ENCODE data around the gene RASL10A. TPM values are rescaled to one million over a fixed set of nuclear protein-coding genes. Genes with fewer than 3 reads are reported as not detected.
"Not testable (repeated sequence)": the region's sequence is repeated elsewhere in the genome, so short reads cannot be mapped to it uniquely, and the experiment has no call there.

The RASL10A gene, protein sequence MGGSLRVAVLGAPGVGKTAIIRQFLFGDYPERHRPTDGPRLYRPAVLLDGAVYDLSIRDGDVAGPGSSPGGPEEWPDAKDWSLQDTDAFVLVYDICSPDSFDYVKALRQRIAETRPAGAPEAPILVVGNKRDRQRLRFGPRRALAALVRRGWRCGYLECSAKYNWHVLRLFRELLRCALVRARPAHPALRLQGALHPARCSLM
- 0.24 TPM in 1 of 2 replicates, not detected in the other for total RNA-seq (2014; rRNA removed; shearing (Covaris generic))

DNA sequence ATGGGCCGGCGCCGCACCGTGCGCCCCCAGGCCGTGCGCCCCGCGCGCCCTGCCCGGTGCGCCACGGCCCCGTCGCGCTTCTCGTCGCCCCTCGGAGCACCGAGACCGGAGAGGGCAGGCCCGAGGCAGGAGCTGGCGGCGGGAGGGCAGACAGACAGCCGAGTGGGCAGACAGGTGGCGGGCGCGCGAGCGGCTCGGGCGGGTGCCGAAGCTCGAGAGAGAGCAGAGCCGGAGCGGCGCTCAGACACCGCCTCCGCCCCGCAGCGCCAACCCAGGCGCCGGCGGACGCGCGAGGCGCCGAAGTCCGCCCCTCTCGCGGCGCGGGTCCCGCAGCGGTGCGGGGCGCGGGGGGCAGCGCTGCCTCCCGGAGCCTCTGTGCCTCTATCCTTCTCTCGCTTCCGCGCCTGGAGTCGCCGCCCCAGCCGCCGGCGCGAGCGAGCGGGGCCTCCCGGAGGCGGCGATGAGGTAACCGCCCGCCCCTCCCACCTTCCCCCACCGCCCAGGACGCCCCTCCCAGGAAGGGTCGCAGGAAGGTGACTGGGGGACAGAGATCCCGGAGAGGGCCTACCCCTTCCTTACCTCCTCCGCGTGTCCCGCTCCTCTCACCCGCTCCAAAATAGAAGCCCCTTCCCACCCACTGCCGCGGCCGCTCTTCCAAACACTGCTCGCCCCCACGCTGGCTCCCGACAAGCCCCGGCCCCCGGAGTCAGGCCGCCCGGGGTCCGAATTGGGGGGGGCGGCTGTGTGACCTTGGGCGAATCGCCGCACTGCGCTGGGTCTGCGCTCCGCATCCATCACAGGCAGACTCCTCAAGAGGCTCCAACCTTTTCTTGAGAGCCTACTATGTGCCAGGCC lies at the start of gene RASL10A:
Gene RASL10A (minus strand): TSS at position 412 of the 855 bp plus-strand sequence. CDS start 451 bp downstream, outside the sequence.
- DNase-seq (ENCODE audit: low read depth): no peak

- DNase-seq (ENCODE audit: low read depth): peak; percentile 42
Measured at GRCh38 chr22:29359469-29359868, 44.0 kb upstream of the RASL10A start.

DNA sequence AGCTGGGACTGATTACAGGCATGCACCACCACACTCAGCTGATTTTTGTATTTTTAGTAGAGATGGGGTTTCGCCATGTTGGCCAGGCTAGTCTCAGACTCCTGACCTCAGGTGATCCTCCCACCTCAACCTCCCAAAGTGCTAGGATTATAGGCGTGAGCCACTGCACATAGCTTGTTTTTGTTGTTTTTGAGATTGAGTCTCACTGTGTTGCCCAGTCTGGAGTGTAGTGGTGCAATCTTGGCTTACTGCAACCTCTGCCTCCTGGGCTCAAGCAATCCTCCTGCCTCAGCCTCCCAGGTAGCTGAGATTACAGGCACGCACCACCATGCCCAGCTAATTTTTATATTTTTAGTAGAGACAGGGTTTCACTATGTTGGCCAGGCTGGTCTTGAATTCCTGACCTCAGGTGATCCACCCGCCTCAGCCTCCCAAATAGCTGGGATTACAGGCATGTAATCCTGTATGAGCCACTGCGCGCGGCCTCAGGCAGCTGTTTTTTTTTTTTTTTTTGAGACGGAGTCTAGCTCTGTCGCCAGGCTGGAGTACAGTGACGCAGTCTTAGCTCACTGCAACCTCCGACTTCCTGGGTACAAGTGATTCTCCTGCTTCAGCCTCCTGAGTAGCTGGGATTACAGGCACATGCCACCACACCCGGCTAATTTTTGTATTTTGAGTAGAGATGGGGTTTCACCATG lies 41.8 kb upstream of the RASL10A start:
- not testable (repeated sequence) for DNase-seq (ENCODE audit: low read depth)

DNA sequence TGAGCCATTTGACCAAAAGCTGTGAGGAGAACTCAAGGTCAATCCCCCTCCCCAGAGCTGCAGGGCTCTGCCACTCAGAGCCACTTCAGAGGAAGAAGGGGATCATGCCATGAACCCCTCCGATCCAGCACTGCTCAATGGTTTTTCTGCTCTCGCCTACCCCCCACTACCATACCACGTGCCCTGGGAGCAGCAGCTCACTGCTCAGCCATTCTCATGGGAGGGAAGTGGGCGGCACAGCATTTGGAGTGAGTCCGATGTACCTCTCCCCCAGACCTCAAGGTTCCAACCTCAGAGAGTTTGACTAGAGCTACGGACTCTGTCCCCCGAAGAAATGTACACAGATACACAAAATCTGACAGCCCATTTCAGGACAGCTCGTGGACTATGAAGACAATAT lies 38.4 kb upstream of the RASL10A start:
- DNase-seq (ENCODE audit: low read depth): no peak

- DNase-seq (ENCODE audit: low read depth): no peak
Measured at GRCh38 chr22:29353286-29353685, 37.8 kb upstream of the RASL10A start.

DNA sequence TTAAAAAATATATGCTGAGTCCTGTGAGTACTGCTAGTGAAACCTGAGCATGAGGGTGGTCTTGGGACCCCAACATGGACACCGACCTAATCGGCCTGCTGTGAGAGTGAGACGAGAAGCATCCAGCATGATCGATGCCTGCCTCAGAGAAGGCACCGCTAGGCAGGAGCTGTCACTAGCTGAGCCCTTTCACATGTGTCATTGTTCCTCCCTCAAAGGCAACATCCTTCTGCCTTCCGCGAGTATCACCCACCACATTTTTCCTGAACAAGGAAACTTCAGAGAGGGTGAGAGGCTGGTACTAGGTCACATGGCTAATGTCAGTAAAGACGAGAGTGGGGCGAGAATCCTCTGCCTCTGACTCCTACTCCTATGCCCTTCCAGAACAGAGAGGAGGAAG lies 37.3 kb upstream of the RASL10A start:
- DNase-seq (ENCODE audit: low read depth): no peak

DNA sequence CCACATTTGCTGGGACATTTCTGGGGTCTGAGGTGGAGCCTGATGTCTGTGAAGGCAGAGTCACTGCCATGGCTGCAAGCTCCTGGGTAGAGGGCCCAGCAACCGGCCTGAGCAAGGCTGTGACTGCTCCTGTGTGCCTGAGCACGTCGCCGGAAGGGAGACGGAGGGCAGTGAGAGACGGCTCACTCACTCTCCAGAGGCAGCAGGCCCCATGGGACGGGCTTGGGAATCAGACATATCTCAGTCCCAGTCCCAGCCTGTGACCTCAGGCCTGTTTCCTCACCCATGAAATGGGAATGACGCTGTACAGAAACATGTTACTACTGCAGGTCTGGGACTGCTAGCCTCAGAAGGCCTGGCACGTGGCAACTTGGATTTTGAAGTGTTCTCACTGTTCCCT lies 36.4 kb upstream of the RASL10A start:
- DNase-seq (ENCODE audit: low read depth): no peak

GRCh38 chr22:29351042-29351441 lies 35.5 kb upstream of the RASL10A start:
- DNase-seq (ENCODE audit: low read depth): no peak

DNA sequence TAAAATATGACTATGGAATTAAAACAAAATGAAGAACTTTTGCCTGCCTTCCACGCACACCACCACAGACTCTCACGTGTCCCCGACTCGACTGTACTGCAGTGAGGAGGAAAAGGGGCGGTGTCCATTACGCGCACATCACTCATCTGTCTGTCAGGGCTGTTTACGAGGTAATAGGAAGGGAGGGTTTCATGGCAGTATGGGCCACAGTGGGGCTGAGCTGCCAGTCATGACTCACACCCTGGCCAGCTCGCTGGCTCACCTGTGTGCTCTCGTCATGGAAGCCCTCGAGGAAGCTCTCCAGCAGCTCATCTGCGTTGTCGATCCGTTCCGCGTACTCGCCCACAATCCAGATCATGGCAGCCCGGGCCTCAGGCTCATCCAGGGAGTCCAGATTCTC lies 33.5 kb upstream of the RASL10A start:
- DNase-seq (ENCODE audit: low read depth): no peak

DNA sequence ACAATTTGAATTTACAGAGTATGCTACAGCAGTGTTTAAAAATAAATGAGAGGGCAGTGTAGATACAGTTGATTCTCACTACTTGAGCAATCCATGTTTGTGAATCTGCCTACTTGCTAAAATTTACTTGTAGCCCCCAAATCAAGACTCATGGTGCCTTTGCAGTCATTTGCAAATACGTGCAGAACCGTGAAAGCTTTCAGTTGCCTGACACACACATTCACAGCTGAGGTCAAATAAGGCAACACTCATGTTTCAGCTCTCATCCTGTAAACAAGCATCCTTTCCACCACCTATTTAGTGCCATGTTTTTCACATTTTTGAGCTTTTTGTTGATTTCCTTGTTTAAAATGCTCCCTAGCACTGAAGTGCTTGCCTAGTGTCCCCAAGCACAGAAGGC lies 32.5 kb upstream of the RASL10A start:
- DNase-seq (ENCODE audit: low read depth): no peak

- no peak for DNase-seq (ENCODE audit: low read depth)
Measured at GRCh38 chr22:29346659-29347058, 31.2 kb upstream of the RASL10A start.

DNA sequence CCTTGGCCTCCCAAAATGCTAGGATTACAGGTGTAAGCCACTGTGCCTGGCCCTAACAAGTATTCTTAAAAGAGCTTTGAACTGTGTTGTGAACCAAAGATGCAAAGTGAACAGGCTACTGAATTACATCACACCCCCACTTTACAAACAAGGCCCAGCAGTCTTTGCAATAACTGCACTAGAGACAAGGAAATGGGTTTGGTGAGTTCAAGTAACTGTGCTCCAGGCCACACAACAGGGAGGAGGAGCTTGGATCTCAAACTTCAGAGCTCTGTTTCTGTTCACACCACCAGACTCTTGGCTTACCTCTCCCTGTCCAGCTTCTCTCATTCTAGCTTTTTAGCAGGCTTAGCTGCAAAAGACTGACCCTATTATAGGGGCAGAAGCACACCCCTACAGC lies 30.4 kb upstream of the RASL10A start:
- no peak for DNase-seq (ENCODE audit: low read depth)

DNA sequence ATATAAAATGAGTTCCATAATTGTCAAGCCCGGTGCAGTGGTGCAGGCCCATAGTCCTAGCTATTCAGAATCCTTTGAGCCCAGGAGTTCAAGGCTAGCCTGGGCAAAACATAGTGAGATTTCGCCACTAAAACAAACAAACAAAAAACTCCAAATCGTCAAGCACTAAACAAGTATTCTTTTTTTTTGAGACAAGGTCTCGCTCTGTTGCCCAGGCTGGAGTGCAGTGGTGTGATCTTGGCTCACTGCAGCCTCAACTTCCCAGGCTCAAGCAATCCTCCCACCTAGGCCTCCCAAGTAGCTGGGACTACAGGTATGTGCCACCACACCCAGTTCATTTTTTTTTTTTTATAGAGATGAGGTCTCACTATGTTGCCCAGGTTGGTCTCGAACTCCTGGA lies 29.4 kb upstream of the RASL10A start:
- not testable (repeated sequence) for DNase-seq (ENCODE audit: low read depth)

- peak; percentile 90 for DNase-seq (ENCODE audit: low read depth)
Measured at GRCh38 chr22:29344137-29344536, 28.6 kb upstream of the RASL10A start.

- DNase-seq (ENCODE audit: low read depth): peak; percentile 41
Measured at GRCh38 chr22:29343313-29343805, 27.9 kb upstream of the RASL10A start.

DNA sequence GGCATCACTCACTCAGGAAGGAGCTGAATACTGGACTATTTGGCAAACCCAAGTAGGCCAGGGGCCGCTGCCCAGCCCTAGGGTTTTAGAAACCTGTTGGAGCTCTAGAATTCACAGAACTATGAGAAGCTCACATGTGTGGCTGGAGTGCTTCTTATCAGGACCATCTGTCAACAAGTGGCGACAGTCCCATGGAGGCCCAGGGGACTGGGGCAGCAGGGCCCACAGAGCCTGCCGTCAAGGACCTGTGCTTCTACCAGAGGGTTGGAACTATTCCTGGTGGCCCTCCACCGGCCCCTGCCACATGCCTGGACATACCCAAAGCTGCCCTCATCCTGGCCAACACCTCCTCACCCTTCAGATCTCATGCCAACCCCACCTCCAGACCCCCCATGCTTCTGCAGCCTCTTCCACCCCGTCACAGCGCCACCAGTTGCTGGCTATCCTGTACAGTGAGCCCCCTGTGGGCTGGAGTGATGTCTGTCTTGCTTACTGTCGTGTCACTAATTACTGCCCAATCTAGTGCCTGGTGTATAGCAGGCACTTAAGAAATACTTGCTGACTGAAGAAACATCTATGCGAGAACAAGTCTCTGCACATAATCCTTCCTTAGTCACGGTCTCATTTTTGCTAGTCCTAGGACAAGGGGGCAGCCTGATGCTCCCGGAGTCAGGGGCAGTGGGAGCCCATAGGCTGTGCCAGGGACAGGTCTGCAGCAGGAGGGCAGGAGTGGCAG lies 27.2 kb upstream of the RASL10A start:
- DNase-seq (ENCODE audit: low read depth): no peak

- DNase-seq (ENCODE audit: low read depth): no peak
Measured at GRCh38 chr22:29342177-29342576, 26.7 kb upstream of the RASL10A start.

DNA sequence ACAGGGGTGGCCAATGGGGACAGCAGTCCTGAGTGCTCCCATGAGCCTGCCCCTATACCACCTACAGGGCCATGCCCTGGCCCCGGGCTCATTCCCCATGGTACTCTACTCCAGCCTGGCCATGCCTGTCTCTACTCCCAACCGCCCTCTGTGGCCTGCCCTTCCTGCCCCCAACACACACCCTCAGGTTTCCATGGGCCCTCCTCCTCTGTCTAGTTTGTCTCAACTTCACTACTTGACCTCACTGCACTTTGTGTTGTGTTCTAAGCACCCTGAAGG lies 26.3 kb upstream of the RASL10A start:
- no peak for DNase-seq (ENCODE audit: low read depth)

- DNase-seq (ENCODE audit: low read depth): no peak
Measured at GRCh38 chr22:29341056-29341848, 25.8 kb upstream of the RASL10A start.

DNA sequence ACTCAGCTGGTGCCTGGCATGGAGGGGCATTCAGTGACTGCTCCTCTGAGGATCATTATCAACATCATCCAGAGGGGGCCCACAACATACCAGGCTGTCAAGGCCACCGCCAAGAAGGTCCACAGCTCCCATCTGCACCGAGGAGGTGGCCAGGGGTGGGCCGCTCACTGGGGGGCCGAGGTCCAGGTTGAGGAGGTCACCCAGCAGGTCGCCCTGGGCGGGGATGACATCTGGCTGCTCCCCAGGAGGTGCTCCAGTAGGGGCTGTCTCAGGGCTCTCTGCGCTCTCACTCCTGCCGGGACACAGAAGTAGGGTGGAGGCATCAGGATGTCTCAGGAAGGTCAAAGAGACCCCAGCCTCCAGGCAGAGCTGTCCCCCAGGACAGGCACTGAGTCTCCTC lies 25.1 kb upstream of the RASL10A start:
- DNase-seq (ENCODE audit: low read depth): no peak

All from RPMI7951 (cell line).